HUES64 (cell line): ENCODE data around the gene STAT4.

Experiments used
- H3K27ac ChIP-seq: 2 replicates; pipeline ENCODE4 v1.7.0; 2013; ENCODE audit warnings: low read depth, low read length, inconsistent platforms
- H3K27me3 ChIP-seq: 2 replicates; pipeline ENCODE4 v1.6.1; 2013; ENCODE audit warnings: mild to moderate bottlenecking, low read length; ENCODE audit not compliant: insufficient read depth
- H3K36me3 ChIP-seq: 2 replicates; pipeline ENCODE4 v1.6.1; 2013; ENCODE audit warnings: mild to moderate bottlenecking, low read length; ENCODE audit not compliant: insufficient read depth
- H3K4me1 ChIP-seq: 2 replicates; pipeline ENCODE4 v1.6.1; 2013; ENCODE audit warnings: mild to moderate bottlenecking, low read length, moderate library complexity; ENCODE audit not compliant: insufficient read depth
- H3K4me3 ChIP-seq: 2 replicates; pipeline ENCODE4 v1.5.1; 2013; ENCODE audit warnings: mild to moderate bottlenecking, low read length, moderate library complexity
- H3K9ac ChIP-seq: 2 replicates; pipeline ENCODE4 v1.6.1; 2013; ENCODE audit warnings: mild to moderate bottlenecking, low read depth, low read length
- H3K9me3 ChIP-seq: 2 replicates; pipeline ENCODE4 v1.6.1; 2013; ENCODE audit warnings: low read depth, low read length; ENCODE audit not compliant: insufficient read depth
- WGBS: fragments of 150-250, 120-280 bp; methylation state at CpG from one replicate; pipeline ENCODE4 v1.1.7; 2013; ENCODE audit warnings: missing lambda C conversion rate; 5-methylcytosine and 5-hydroxymethylcytosine counted together

Gene STAT4

DNA sequence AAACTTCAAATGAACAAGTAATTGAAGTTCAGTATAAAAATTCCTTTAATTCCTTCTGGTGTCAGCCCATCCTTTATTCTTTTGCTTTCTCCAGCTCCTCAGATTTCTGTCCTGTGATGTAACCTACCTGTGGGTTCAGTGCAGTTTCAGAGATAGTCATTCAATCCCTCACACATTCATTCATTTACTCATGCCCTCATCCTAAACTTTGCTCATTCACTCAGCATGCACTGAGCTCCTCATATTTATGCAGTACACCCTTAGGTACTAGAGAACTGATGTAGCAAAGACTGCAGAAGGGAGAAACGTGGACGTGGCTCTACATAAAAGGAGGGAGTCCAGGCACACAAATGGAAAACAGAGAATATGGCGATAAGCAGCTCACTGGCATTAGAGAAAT is 91.5 kb downstream of the STAT4 start:
- Histone ChIP-seq H3K4me1 (no peaks in the 10 kb centered on the region), H3K27me3 (no peaks in the 10 kb centered on the region), H3K27ac (no peak overlapping the region), H3K9ac (no peak overlapping the region), H3K36me3 (no peaks in the 10 kb centered on the region), H3K4me3 (no peak overlapping the region), H3K9me3 (no peaks in the 10 kb centered on the region)
- WGBS, result 93% methylated on average over 3 of the region's 3 CpGs

- Histone ChIP-seq H3K27me3 (no peaks in the 10 kb centered on the region), H3K27ac (no peak overlapping the region), H3K9ac (no peak overlapping the region), H3K36me3 (no peaks in the 10 kb centered on the region), H3K4me3 (no peak overlapping the region), H3K4me1 (no peaks in the 10 kb centered on the region), H3K9me3 (no peaks in the 10 kb centered on the region)
- WGBS, result 95% methylated on average over 2 of the region's 2 CpGs
Observed at GRCh38 chr2:191056228-191056627, 94.6 kb downstream of the STAT4 start.

DNA sequence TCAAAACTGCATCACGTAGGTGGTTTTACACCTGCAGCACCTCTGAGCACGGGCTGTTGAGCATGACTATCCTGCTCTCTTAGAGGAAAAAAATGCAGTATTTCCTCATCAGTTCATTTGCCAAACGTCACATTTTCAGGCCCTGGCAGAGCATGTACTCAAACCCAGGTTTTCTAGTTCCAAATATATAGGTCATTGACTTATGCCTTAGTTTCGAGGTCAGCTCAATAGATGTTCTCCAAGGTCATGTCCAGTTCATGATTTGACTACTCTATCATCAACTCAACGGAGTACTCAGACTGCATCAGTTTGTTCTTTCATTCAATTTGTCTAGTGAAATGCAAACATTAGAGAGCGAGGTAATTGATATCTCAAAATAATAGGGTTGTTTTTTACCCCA is 97.5 kb downstream of the STAT4 start:
- Histone ChIP-seq H3K9ac (no peak overlapping the region), H3K36me3 (no peaks in the 10 kb centered on the region), H3K4me1 (no peaks in the 10 kb centered on the region; the same call in 1 of the 2 replicates), H3K27ac (no peak overlapping the region), H3K9me3 (no peaks in the 10 kb centered on the region), H3K4me3 (no peak overlapping the region), H3K27me3 (no peaks in the 10 kb centered on the region)
- WGBS, result 89% methylated on average over 5 of the region's 6 CpGs

GRCh38 chr2:191051825-191052778 is 98.7 kb downstream of the STAT4 start:
- Histone ChIP-seq H3K27ac (no peak overlapping the region), H3K4me3 (no peak overlapping the region)
- WGBS, result 53% methylated on average over 9 of the region's 10 CpGs

DNA sequence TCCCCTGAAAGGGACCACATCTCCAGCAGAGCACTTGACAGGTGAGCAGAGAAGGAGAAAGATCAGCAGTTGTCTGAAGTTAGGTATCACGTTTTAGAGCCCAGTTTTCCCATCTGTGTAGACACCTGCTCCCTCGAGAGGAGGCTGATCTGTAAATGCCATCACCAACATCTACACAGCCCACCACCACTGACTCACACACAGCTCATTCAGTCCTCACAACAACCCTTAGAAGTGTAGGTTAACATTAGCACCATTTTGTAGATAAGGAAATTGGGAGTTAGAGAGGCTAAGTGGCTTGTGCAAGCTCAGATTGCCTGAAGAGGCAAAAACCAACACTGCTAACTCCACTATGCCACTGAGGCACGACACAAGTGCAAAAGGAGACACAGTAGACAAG is 99.6 kb downstream of the STAT4 start:
- no peak overlapping the region for H3K9ac ChIP-seq
- no peaks in the 10 kb centered on the region for H3K27me3 ChIP-seq
- no peaks in the 10 kb centered on the region for H3K36me3 ChIP-seq
- H3K27ac ChIP-seq, result no peak overlapping the region
- H3K4me1 ChIP-seq, result no peaks in the 10 kb centered on the region; the same call in 1 of the 2 replicates
- 76% methylated on average over 3 of the region's 3 CpGs for WGBS
- H3K4me3 ChIP-seq, result no peak overlapping the region
- H3K9me3 ChIP-seq, result no peaks in the 10 kb centered on the region

More at GRCh38 chr2:191051825-191052778, 98.7 kb downstream of the STAT4 start:
- Histone ChIP-seq H3K9me3 (no peaks in the 10 kb centered on the region), H3K9ac (no peak overlapping the region), H3K36me3 (no peaks in the 10 kb centered on the region), H3K4me1 (no peaks in the 10 kb centered on the region; the same call in 1 of the 2 replicates), H3K27me3 (no peaks in the 10 kb centered on the region)

GRCh38 chr2:191050640-191050987 is 100.2 kb downstream of the STAT4 start:
- H3K27me3 ChIP-seq, result no peaks in the 10 kb centered on the region
- no peaks in the 10 kb centered on the region; the same call in none of the 2 replicates for H3K4me1 ChIP-seq
- H3K4me3 ChIP-seq, result no peak overlapping the region
- no peaks in the 10 kb centered on the region for H3K9me3 ChIP-seq
- H3K27ac ChIP-seq, result no peak overlapping the region
- H3K36me3 ChIP-seq, result no peaks in the 10 kb centered on the region
- no peak overlapping the region for H3K9ac ChIP-seq
- 63% methylated on average over 1 of the region's 1 CpG for WGBS

DNA sequence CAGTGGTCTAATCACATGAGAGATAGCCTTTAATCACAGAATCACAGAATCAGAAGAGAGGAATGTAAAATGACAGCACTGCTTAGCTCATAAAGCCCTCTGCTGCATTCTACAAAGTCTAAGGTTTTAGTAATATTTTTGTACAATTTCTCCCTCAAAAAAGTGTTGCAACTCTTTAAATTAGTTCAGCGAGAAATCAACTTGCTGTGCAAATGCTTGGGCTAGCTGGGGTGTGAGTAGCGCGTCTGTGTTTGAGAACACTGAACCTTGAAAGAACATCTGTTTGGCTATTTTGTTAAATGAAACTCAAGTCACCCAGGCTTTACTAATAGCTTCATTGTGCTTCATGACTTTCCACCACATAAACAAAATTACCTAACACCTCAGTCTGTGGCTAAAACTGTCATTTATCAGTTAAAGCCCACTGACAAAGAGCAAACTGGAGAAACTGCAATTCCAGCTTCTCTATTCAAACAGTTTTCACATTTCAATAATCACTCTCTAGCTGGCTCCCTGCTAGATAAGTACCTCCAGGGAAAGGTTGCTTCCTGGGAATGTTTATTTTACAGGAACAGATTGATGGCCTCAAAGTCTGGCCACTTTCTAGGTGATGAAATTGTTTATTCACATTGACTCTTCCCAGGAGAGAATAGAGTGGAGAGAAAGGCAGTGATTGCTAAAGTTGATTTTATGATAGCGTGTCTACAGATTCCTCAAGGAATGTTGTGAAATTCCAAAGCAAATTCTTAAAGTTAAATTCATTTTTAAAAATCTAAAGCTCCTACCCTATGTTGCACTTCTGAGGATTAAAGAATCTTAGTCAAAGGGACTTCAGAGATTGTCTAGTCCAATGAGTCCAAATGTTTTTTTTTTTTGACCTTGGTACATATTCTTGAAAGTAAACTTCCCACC is 100.8 kb downstream of the STAT4 start:
- H3K4me1 ChIP-seq, result peaks cover 6% of the 10 kb centered on the region
- no peaks in the 10 kb centered on the region for H3K9me3 ChIP-seq
- no peak overlapping the region for H3K27ac ChIP-seq
- H3K27me3 ChIP-seq, result no peaks in the 10 kb centered on the region
- WGBS, result 87% methylated on average over 4 of the region's 4 CpGs
- H3K36me3 ChIP-seq, result no peaks in the 10 kb centered on the region
- no peak overlapping the region for H3K9ac ChIP-seq
- no peak overlapping the region for H3K4me3 ChIP-seq

GRCh38 chr2:191048073-191048472 is 102.7 kb downstream of the STAT4 start:
- Histone ChIP-seq H3K36me3 (no peaks in the 10 kb centered on the region), H3K4me1 (peaks cover 8% of the 10 kb centered on the region), H3K27ac (no peak overlapping the region), H3K27me3 (no peaks in the 10 kb centered on the region), H3K9me3 (no peaks in the 10 kb centered on the region; the same call in 1 of the 2 replicates), H3K4me3 (no peak overlapping the region), H3K9ac (no peak overlapping the region)
- WGBS, result 94% methylated on average over 2 of the region's 3 CpGs

DNA sequence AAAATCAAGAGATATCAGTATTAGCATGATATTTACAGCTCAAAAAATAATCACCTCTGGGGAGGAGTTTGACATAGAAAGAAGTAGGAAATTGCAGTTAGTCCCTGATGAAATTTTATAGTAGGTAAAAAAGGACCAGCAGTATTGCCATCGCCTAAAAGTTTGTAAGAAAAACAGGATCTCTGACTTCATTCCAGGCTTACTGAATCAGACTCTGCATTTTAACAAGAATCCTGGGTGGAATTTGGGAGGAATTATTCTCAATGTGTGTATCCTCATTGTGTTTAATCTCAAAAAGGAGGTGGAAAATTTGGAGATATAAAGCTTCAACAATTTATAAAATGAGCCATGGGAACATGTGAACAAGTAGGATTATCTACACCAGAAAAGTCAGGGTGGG is 105.7 kb downstream of the STAT4 start:
- Histone ChIP-seq H3K36me3 (no peaks in the 10 kb centered on the region), H3K9ac (no peak overlapping the region), H3K27ac (no peak overlapping the region), H3K4me1 (peaks cover 13% of the 10 kb centered on the region), H3K9me3 (no peaks in the 10 kb centered on the region; the same call in 1 of the 2 replicates), H3K4me3 (no peak overlapping the region), H3K27me3 (no peaks in the 10 kb centered on the region)
- 83% methylated on average over 1 of the region's 1 CpG for WGBS

GRCh38 chr2:191043438-191043837 is 107.4 kb downstream of the STAT4 start:
- no peak overlapping the region for H3K9ac ChIP-seq
- no peak overlapping the region for H3K4me3 ChIP-seq
- H3K36me3 ChIP-seq, result no peaks in the 10 kb centered on the region
- H3K27me3 ChIP-seq, result no peaks in the 10 kb centered on the region
- peaks cover 13% of the 10 kb centered on the region for H3K4me1 ChIP-seq
- WGBS, result 100% methylated on average over 1 of the region's 3 CpGs
- no peak overlapping the region for H3K27ac ChIP-seq
- no peaks in the 10 kb centered on the region; the same call in 1 of the 2 replicates for H3K9me3 ChIP-seq
